Iris pigment epithelial cell (primary cell): ENCODE data around the gene BRD3.

Source experiments
- DNase-seq: peaks from one replicate; pipeline ENCODE4 v3.0.0-alpha.2; 2011; ENCODE audit warnings: low read depth

BRD3 gene

GRCh38 chr9:134054891-134055811 is 12.7 kb downstream of the BRD3 start:
- DNase-seq, result no peak

- DNase-seq, result no peak
These were observed 13.7 kb downstream of the BRD3 start for GRCh38 chr9:134053941-134054761.

GRCh38 chr9:134053401-134053871 is 14.4 kb downstream of the BRD3 start:
- no peak for DNase-seq

- DNase-seq, result no peak
These were observed 14.9 kb downstream of the BRD3 start for GRCh38 chr9:134052941-134053340.

- DNase-seq, result no peak
These were observed 15.3 kb downstream of the BRD3 start for GRCh38 chr9:134052491-134052890.

GRCh38 chr9:134051319-134051718 is 16.5 kb downstream of the BRD3 start:
- DNase-seq, result no peak

GRCh38 chr9:134050726-134051125 is 17.1 kb downstream of the BRD3 start:
- no peak for DNase-seq

GRCh38 chr9:134049772-134050588 is 17.8 kb downstream of the BRD3 start:
- DNase-seq, result no peak

GRCh38 chr9:134049236-134049635 is 18.6 kb downstream of the BRD3 start:
- no peak for DNase-seq

GRCh38 chr9:134048582-134048968 is 19.3 kb downstream of the BRD3 start:
- DNase-seq, result no peak

GRCh38 chr9:134047868-134048581 is 19.8 kb downstream of the BRD3 start:
- DNase-seq, result no peak

- DNase-seq, result no peak
These were observed 20.7 kb downstream of the BRD3 start for GRCh38 chr9:134046894-134047681.

- DNase-seq, result no peak
These were observed 21.8 kb downstream of the BRD3 start for GRCh38 chr9:134045841-134046544.

GRCh38 chr9:134044944-134045343 is 22.9 kb downstream of the BRD3 start:
- DNase-seq, result no peak

- no peak for DNase-seq
These were observed 24.3 kb downstream of the BRD3 start for GRCh38 chr9:134043531-134043988.

- DNase-seq, result no peak
These were observed 26.2 kb downstream of the BRD3 start for GRCh38 chr9:134041649-134041962.

GRCh38 chr9:134040781-134041648 is 26.8 kb downstream of the BRD3 start:
- no peak for DNase-seq

- no peak for DNase-seq
These were observed 27.7 kb downstream of the BRD3 start for GRCh38 chr9:134040176-134040565.
